Measurements from ENCODE around the gene PIP4K2A.
"Not testable (repeated sequence)": the region's sequence is repeated elsewhere in the genome, so short reads cannot be mapped to it uniquely, and the experiment has no call there.

Gene PIP4K2A

DNA sequence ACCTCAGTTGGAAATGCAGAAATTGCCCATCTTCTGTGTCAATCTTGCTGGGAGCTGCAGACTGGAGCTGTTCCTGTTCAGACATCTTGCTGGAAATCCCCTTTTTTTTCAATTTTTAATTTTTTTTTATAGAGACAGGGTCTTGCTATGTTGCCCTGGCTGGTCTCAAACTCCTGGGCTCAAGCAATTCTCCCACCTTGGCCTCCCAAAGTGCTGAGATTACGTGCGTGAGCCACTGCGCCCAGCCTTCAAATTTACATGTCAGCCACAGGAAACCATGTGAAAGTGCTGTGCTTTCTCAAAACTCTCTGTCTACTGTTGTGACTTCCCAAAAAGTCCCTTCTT lies 200.0 kb downstream of the PIP4K2A start:
- DNase-seq (ENCODE audit: low read depth): not testable (repeated sequence)

GRCh38 chr10:22513483-22514413 lies 200.6 kb downstream of the PIP4K2A start:
- DNase-seq (ENCODE audit: low read depth): not testable (repeated sequence)

DNA sequence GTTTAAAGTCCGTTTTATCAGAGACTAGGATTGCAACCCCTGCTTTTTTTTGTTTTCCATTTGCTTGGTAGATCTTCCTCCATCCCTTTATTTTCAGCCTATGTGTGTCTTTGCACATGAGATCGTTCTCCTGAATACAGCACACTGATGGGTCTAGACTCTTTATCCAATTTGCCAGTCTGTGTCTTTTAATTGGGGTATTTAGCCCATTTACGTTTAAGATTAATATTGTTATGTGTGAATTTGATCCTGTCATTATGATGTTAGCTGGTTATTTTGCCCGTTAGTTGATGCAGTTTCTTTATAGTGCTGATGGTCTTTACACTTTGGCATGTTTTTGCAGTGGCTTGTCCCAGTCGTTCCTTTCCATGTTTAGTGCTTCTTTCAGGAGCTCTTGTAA lies 202.4 kb downstream of the PIP4K2A start:
- not testable (repeated sequence) for DNase-seq (ENCODE audit: low read depth)

DNA sequence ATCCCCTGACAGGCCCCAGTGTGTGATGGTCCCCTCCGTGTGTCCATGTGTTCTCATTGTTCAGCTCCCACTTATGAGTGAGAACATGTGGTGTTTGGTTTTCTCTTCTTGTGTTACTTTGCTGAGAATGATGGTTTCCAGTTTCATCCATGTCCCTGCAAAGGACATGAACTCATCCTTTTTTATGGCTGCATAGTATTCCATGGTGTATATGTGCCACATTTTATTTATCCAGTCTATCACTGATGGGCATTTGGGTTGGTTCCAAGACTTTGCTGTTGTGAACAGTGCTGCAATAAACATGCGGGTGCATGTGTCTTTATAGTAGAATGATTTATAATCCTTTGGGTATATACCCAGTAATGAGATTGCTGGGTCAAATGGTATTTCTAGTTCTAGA lies 206.2 kb downstream of the PIP4K2A start:
- not testable (repeated sequence) for DNase-seq (ENCODE audit: low read depth)

- no peak for DNase-seq (ENCODE audit: low read depth)
Measured at GRCh38 chr10:22505911-22506685, 208.3 kb downstream of the PIP4K2A start.

DNA sequence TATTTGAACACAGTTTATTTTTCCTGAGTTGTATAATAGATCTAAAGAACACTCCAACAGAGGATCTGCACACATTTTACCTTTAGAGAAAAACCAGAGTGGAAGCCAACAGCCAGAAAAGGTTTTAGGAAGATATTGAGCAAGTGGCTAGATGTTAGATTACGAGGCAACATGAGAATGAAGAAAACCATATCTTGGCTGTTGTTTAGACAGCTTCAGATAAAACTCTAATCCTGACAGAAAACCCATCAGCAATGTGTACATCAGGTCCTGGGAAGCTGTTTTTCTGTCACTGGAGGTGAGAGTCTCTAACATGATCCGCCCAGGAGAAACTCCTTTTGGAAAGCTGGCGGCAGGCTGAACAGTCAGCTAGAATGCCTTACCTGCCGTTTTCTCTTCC lies 209.6 kb downstream of the PIP4K2A start:
- DNase-seq (ENCODE audit: low read depth): no peak

GRCh38 chr10:22503315-22504088 lies 210.9 kb downstream of the PIP4K2A start:
- no peak for DNase-seq (ENCODE audit: low read depth)

DNA sequence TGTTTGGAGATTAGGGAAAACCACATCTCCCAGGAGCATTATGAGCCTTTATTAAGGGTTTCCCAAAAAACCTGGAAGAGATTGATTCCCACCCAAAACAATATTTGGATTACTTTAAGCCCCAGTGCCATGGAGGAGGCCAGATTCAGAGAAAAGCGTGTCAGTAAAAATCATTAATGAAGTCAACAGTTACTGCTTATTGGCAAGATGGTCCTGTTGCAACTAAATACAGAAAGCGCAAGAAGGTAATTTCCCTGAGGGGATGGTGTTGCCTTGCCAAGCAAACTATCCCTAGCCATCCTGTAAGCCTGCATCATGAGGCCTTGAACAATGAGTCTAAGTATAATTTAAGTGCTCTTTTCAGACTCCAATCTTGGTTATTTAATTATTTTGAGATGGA lies 212.5 kb downstream of the PIP4K2A start:
- no peak for DNase-seq (ENCODE audit: low read depth)

GRCh38 chr10:22501413-22501812 lies 213.0 kb downstream of the PIP4K2A start:
- DNase-seq (ENCODE audit: low read depth): no peak

DNA sequence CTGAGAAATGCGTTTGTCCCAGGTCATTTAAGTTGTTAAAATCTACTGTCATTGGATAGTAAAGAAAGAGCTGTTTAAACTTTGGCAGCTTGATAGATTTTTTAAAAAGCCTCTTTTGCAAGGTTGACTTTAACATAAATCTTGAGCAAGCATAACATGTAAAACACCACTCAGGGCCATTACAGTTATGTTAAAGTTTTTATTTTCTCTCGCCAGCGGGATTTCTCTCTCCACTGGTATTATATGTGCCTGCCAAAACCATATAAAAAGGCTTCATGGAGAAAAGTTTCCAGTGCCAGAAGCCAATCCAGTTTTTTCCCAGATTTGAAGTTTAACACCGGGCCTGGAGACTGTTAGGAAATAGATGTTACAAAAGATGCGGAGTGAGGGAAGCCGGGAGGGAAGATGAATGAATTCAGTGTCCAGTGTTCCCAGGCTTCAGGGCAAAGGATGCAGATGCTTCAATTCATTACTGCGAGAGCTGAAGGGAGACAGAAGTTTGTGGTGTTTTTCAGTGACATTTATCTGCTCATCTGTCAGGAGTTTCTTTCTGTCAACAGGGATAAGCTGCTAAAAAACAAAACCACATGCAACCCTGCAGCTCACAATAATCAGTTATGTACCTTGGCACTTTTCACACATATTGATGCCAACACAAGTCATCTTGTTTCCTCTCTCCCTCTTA lies 213.6 kb downstream of the PIP4K2A start:
- DNase-seq (ENCODE audit: low read depth): no peak

GRCh38 chr10:22499973-22500372 lies 214.4 kb downstream of the PIP4K2A start:
- DNase-seq (ENCODE audit: low read depth): not testable (repeated sequence)

DNA sequence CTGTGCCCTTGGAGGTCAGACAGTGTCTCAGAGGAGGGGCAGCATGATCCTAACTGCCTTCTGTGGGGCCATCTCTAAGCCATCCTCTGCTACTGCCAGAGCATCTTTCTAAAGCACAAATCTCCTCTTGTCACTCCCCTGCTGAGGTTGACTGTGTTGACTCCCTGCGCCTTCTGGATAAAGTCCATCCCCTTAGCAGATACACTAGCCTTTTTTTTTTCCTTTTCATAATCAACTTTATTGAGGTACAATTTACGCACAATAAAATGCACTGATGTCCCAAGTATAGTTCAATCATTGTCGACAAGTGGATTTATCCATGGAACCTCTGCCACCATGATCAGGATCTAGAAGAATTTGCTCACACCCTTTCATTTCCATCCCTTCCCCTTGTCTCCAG lies 219.0 kb downstream of the PIP4K2A start:
- DNase-seq (ENCODE audit: low read depth): no peak

GRCh38 chr10:22494007-22494406 lies 220.4 kb downstream of the PIP4K2A start:
- DNase-seq (ENCODE audit: low read depth): no peak

DNA sequence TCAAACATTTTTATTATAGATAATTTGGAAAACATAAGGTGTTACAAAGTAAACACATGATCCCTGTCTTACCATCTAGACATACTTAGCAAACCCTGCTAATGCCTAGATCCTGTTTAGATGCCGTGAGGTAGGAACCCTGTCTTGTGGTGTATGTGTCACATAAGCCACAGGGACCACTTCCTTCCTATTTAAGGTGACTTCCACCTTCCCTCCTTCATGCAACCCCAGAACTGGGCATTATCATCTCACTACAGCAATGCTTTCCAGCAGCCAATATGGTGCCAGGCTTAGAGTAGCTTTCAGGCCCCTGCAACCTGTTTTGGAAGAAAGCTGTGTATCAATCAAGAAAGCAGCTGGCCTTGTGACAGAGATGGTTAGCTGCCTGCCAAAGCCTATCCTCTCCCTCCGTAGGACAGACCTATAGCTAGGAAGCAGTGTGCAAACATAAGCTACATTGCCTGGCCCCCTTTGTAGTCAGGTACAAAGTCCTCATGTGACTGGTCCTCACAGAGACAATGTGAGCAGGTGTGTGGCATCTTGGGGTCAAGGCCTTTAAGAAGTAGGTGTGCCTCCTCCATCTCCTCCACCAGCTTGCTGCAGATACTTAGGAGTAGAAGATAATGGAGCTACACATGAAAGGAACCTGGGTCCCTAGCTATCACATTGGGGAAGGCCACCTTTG lies 222.3 kb downstream of the PIP4K2A start:
- no peak for DNase-seq (ENCODE audit: low read depth)

GRCh38 chr10:22491480-22491879 lies 222.9 kb downstream of the PIP4K2A start:
- no peak for DNase-seq (ENCODE audit: low read depth)

DNA sequence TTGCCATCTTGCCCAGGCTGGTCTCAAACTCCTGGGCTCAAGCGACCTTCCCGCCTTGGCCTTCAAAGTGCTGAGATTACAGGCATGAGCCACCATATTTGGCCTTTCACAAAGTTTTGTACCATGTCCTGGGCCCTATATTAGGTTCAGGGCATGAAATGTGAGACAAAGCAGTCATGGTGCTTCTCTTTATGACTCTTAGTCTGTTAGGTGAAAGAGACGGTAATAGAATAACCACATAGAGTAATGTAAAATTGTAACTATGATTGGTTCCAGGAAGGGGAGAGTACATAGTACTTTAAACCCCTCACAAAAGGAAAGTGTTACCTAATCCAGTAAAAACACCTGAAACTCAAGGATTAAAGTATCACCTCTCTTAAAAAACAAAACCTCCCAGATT lies 224.4 kb downstream of the PIP4K2A start:
- no peak for DNase-seq (ENCODE audit: low read depth)

DNA sequence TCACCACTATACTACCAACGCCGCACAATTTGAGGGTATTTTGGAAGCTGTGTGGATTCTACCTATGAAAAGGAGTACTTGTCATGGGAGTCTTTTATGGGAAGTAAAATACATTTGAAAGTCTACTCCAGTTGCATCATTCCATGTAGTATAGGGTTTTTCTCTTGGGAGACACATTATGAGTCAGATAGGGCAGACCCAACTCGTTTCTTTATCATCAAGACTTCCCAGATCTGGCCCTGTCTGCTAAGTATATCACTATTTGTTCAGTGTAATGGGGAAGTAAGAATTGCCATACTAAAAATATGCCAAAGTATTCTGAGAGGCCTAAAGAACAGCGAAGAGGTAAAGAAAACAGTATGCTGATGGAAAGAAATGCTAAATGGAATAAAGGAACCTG lies 224.9 kb downstream of the PIP4K2A start:
- DNase-seq (ENCODE audit: low read depth): no peak

DNA sequence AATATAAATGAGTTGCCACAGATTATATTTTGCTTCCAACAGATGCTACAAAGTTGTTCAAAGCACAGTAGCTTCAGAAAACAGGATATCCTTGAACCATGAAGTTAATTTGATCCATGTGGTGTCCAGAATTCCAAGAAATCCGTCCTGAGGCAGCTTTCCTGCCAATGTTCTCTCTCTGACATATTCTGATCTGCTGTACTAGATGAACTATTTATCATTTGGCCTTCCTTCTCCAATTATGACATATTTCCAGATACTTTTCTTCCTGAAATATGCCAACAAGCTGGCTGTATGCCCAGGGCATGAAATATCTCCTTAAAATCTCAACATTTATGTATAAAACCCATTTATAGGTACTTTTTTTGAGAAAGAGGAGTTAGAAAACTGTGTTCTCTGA lies 227.9 kb downstream of the PIP4K2A start:
- DNase-seq (ENCODE audit: low read depth): no peak

Data from GM04504 (cell line).